ENCODE results near the gene ABI3BP.

The ABI3BP gene

GRCh38 chr3:100798012-100798411 is 195.2 kb downstream of the ABI3BP start:
- Histone ChIP-seq H3K4me3 (ENCODE audit: low read depth, low read length, poor library complexity, severe bottlenecking) (no peak overlapping the region), H3K4me1 (ENCODE audit: insufficient read depth, low read length, severe bottlenecking) (no peaks in the 10 kb centered on the region), H4K20me1 (ENCODE audit: insufficient read depth, low read length) (no peaks in the 10 kb centered on the region), H3K36me3 (ENCODE audit: insufficient read depth, low read length) (no peaks in the 10 kb centered on the region), H3K4me2 (ENCODE audit: low read length) (no peak overlapping the region), H3F3A (ENCODE audit: insufficient read depth, low read length) (no peaks in the 10 kb centered on the region), H3K27me3 (ENCODE audit: insufficient read depth, low read length) (no peaks in the 10 kb centered on the region), H3K9me3 (ENCODE audit: low read length) (no peaks in the 10 kb centered on the region), H3K79me2 (ENCODE audit: insufficient read depth, low read length) (no peaks in the 10 kb centered on the region), H3K9ac (ENCODE audit: low read length) (no peak overlapping the region), H3K27ac (ENCODE audit: low read depth, low read length, poor library complexity, severe bottlenecking) (no peak overlapping the region), H3K9me2 (ENCODE audit: low read depth, low read length) (no peaks in the 10 kb centered on the region), H2AFZ (ENCODE audit: low read length) (no peak overlapping the region)
- TF ChIP-seq EZH2 (IDR thresholded peaks at IDR 0.05; ENCODE audit: borderline replicate concordance, low read length) (no peak), CTCF (IDR thresholded peaks at IDR 0.05; ENCODE audit: low read length) (no peak)

- Histone ChIP-seq H4K20me1 (ENCODE audit: insufficient read depth, low read length) (no peaks in the 10 kb centered on the region), H3F3A (ENCODE audit: insufficient read depth, low read length) (no peaks in the 10 kb centered on the region), H3K27me3 (ENCODE audit: insufficient read depth, low read length) (no peaks in the 10 kb centered on the region), H3K36me3 (ENCODE audit: insufficient read depth, low read length) (no peaks in the 10 kb centered on the region), H3K79me2 (ENCODE audit: insufficient read depth, low read length) (no peaks in the 10 kb centered on the region), H3K4me2 (ENCODE audit: low read length) (no peak overlapping the region), H3K4me1 (ENCODE audit: insufficient read depth, low read length, severe bottlenecking) (no peaks in the 10 kb centered on the region), H3K27ac (ENCODE audit: low read depth, low read length, poor library complexity, severe bottlenecking) (no peak overlapping the region), H3K4me3 (ENCODE audit: low read depth, low read length, poor library complexity, severe bottlenecking) (no peak overlapping the region), H3K9me2 (ENCODE audit: low read depth, low read length) (no peaks in the 10 kb centered on the region), H2AFZ (ENCODE audit: low read length) (no peak overlapping the region), H3K9me3 (ENCODE audit: low read length) (no peaks in the 10 kb centered on the region), H3K9ac (ENCODE audit: low read length) (no peak overlapping the region)
- TF ChIP-seq EZH2 (IDR thresholded peaks at IDR 0.05; ENCODE audit: borderline replicate concordance, low read length) (no peak), CTCF (IDR thresholded peaks at IDR 0.05; ENCODE audit: low read length) (peak; percentile 51)
Measured at GRCh38 chr3:100796556-100796955, 196.7 kb downstream of the ABI3BP start.

GRCh38 chr3:100789579-100789978 is 203.6 kb downstream of the ABI3BP start:
- Histone ChIP-seq H3K4me1 (ENCODE audit: insufficient read depth, low read length, severe bottlenecking) (no peaks in the 10 kb centered on the region), H3K79me2 (ENCODE audit: insufficient read depth, low read length) (no peaks in the 10 kb centered on the region), H3K36me3 (ENCODE audit: insufficient read depth, low read length) (no peaks in the 10 kb centered on the region), H3K27ac (ENCODE audit: low read depth, low read length, poor library complexity, severe bottlenecking) (no peak overlapping the region), H3K9me3 (ENCODE audit: low read length) (no peaks in the 10 kb centered on the region; the same call in 1 of the 2 replicates), H3K9ac (ENCODE audit: low read length) (no peak overlapping the region), H3K4me3 (ENCODE audit: low read depth, low read length, poor library complexity, severe bottlenecking) (no peak overlapping the region), H3K27me3 (ENCODE audit: insufficient read depth, low read length) (no peaks in the 10 kb centered on the region), H3K4me2 (ENCODE audit: low read length) (no peak overlapping the region), H3F3A (ENCODE audit: insufficient read depth, low read length) (no peaks in the 10 kb centered on the region), H3K9me2 (ENCODE audit: low read depth, low read length) (no peaks in the 10 kb centered on the region), H4K20me1 (ENCODE audit: insufficient read depth, low read length) (no peaks in the 10 kb centered on the region), H2AFZ (ENCODE audit: low read length) (no peak overlapping the region)
- TF ChIP-seq EZH2 (IDR thresholded peaks at IDR 0.05; ENCODE audit: borderline replicate concordance, low read length) (no peak), CTCF (IDR thresholded peaks at IDR 0.05; ENCODE audit: low read length) (no peak)

All from OCI-LY1 (cell line).